ENCODE measurements around the gene ALG8. TPM values are rescaled to one million over a fixed set of nuclear protein-coding genes. Genes with fewer than 3 reads are reported as not detected.
A peak's percentile ranks its signal among the peaks of the same experiment; 100 is the strongest.

Gene ALG8
- polyA plus RNA-seq, 3 donors, result 15.6 to 41.7 (median 40.6) TPM

DNA sequence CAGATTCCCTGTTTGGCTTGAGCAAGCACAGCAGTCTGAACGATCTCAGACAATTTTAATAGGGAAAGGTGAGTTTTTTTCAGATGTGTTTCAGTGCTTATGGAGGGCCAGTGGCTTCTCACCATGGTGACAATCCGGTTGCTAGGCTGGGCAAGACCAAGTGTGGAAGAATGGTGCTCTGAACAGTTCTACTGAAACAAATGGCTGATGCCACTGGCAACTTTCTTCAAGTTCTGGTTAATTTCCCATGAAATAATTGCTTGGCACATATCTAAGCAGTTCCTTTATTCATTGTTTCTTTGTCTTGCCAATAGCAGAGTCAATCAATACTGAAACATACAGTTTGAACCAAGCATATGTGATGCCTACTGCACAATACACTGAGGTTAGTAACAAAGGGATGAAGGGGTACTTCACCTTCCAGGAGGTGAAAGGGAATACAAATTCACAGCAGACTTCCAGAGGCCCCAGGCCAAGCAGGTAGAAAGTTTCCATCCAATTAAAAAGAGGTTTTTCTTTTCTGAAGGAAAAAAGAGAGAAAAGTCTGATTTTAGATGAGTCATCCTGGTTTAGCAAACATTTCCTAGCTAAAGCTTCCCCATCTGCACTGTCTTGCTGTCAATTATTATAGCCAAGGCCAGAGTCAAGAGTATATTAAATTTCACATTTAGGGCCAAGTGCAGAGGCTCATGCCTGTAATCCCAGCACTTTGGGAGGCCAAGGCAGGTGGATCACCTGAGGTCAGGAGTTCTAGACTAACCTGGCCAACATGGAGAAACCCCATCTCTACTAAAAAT, 38.6 kb downstream of the ALG8 start:
- TF ChIP-seq, protein P1, sequence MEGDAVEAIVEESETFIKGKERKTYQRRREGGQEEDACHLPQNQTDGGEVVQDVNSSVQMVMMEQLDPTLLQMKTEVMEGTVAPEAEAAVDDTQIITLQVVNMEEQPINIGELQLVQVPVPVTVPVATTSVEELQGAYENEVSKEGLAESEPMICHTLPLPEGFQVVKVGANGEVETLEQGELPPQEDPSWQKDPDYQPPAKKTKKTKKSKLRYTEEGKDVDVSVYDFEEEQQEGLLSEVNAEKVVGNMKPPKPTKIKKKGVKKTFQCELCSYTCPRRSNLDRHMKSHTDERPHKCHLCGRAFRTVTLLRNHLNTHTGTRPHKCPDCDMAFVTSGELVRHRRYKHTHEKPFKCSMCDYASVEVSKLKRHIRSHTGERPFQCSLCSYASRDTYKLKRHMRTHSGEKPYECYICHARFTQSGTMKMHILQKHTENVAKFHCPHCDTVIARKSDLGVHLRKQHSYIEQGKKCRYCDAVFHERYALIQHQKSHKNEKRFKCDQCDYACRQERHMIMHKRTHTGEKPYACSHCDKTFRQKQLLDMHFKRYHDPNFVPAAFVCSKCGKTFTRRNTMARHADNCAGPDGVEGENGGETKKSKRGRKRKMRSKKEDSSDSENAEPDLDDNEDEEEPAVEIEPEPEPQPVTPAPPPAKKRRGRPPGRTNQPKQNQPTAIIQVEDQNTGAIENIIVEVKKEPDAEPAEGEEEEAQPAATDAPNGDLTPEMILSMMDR (IDR thresholded peaks at IDR 0.05), result no peak
- intact Hi-C loops (cut with micrococcal nuclease), result no loop called here
- DNase-seq, result no peak
- peak overlapping the region; percentile 32 for H3K9ac ChIP-seq (ENCODE audit: insufficient read depth, low read length, poor library complexity, severe bottlenecking)
- no peak overlapping the region for H3K4me3 ChIP-seq (replicated peaks in 1 of 3; ENCODE audit: low read depth in 2 of 3, low read length in 3 of 3)
- Mint-ChIP-seq H3K9me3 (no peaks in the 10 kb centered on the region), H3K4me3 (no peak overlapping the region), H3K4me1 (peaks cover 4% of the 10 kb centered on the region), H3K36me3 (peaks cover 36 to 58% of the 10 kb centered on the region in 2 donors), H3K27me3 (ENCODE audit: low read depth in 3 of 3) (no peaks in the 10 kb centered on the region), H3K27ac (peak overlapping the region in 4 of 7 donors; percentile 6 to 57 (median 34))
- no peaks in the 10 kb centered on the region for H3K9me3 ChIP-seq (replicated peaks in 1 of 2; ENCODE audit: control insufficient read depth in 1 of 2, insufficient read depth in 1 of 2, low read length in 2 of 2)
- WGBS (ENCODE audit: insufficient coverage), result 100% methylated on average over 2 of the region's 2 CpGs
- H3K4me1 ChIP-seq (ENCODE audit: control insufficient read depth in 1 of 2, insufficient read depth in 2 of 2, low read length in 2 of 2), result no peaks in the 10 kb centered on the region
- no peak overlapping the region for H3K4me2 ChIP-seq (replicated peaks; ENCODE audit: extremely low read depth, low read length, poor library complexity, severe bottlenecking)
- H3K79me2 ChIP-seq (ENCODE audit: insufficient read depth, low read length), result no peaks in the 10 kb centered on the region
- H3K27ac ChIP-seq (ENCODE audit: low read depth in 1 of 2, low read length in 2 of 2), result peak overlapping the region in 1 of 2 donors; percentile 26
- no peaks in the 10 kb centered on the region for H3K27me3 ChIP-seq (ENCODE audit: control insufficient read depth in 2 of 2, insufficient read depth in 2 of 2, low read length in 2 of 2)
- H2AFZ ChIP-seq (ENCODE audit: insufficient read depth, low read depth, low read length, poor library complexity, severe bottlenecking), result no peak overlapping the region
- no peaks in the 10 kb centered on the region for H4K20me1 ChIP-seq (ENCODE audit: insufficient read depth, low read length)
- H3K36me3 ChIP-seq (replicated peaks in 1 of 2; ENCODE audit: control insufficient read depth in 1 of 2, insufficient read depth in 2 of 2, low read length in 2 of 2), result peaks cover 34 to 58% of the 10 kb centered on the region in 2 donors

DNA sequence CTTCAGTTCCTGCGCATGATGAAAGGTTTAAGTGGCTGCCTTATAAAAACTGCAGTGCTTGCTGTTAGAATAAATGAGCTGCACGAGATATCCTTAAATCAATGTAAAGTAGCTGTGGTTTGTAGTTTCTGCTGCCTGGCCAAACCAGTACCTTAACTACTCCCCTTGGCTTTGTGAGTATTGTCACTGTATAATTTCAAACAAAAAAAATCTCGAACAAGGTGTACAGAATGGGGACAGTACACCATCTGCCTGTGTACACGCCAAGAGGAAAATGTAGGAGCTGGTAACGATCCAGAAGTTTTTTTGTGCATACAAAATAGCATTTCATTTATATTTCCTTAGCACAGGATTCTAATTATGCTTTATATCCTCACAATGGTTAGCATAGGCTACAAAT, 39.2 kb downstream of the ALG8 start:
- WGBS (ENCODE audit: insufficient coverage), result 100% methylated on average over 1 of the region's 5 CpGs
- Mint-ChIP-seq H3K27ac (no peak overlapping the region), H3K4me3 (no peak overlapping the region), H3K36me3 (peaks cover 36 to 59% of the 10 kb centered on the region in 2 donors), H3K27me3 (ENCODE audit: low read depth in 3 of 3) (no peaks in the 10 kb centered on the region), H3K9me3 (no peaks in the 10 kb centered on the region), H3K4me1 (peaks cover 4% of the 10 kb centered on the region)
- intact Hi-C loops (cut with micrococcal nuclease), result no loop called here
- Histone ChIP-seq H3K4me2 (replicated peaks; ENCODE audit: extremely low read depth, low read length, poor library complexity, severe bottlenecking) (no peak overlapping the region), H3K36me3 (replicated peaks in 1 of 2; ENCODE audit: control insufficient read depth in 1 of 2, insufficient read depth in 2 of 2, low read length in 2 of 2) (peaks cover 34 to 58% of the 10 kb centered on the region in 2 donors), H4K20me1 (ENCODE audit: insufficient read depth, low read length) (no peaks in the 10 kb centered on the region), H3K27ac (ENCODE audit: low read depth in 1 of 2, low read length in 2 of 2) (no peak overlapping the region), H3K79me2 (ENCODE audit: insufficient read depth, low read length) (no peaks in the 10 kb centered on the region), H3K4me3 (replicated peaks in 1 of 3; ENCODE audit: low read depth in 2 of 3, low read length in 3 of 3) (no peak overlapping the region), H2AFZ (ENCODE audit: insufficient read depth, low read depth, low read length, poor library complexity, severe bottlenecking) (no peak overlapping the region), H3K27me3 (ENCODE audit: control insufficient read depth in 2 of 2, insufficient read depth in 2 of 2, low read length in 2 of 2) (no peaks in the 10 kb centered on the region), H3K9me3 (replicated peaks in 1 of 2; ENCODE audit: control insufficient read depth in 1 of 2, insufficient read depth in 1 of 2, low read length in 2 of 2) (no peaks in the 10 kb centered on the region), H3K4me1 (ENCODE audit: control insufficient read depth in 1 of 2, insufficient read depth in 2 of 2, low read length in 2 of 2) (no peaks in the 10 kb centered on the region), H3K9ac (ENCODE audit: insufficient read depth, low read length, poor library complexity, severe bottlenecking) (no peak overlapping the region)
- DNase-seq, result no peak
- TF ChIP-seq, protein P1 (IDR thresholded peaks at IDR 0.05), result no peak
